Thymus (tissue), 11 donors: ENCODE data around the gene PLN. TPM values are rescaled to one million over a fixed set of nuclear protein-coding genes. Genes with fewer than 3 reads are reported as not detected.

ENCODE experiments used
- DNase-seq, 9 donors: peaks; one replicate each; pipeline ENCODE4 v3.0.0-alpha.2; 2013; ENCODE audit warnings: low spot score in 9 of 9, low read depth in 6 of 9, missing footprints in 1 of 9
- H3K27ac ChIP-seq, 2 donors: one replicate each; pipeline ENCODE4 v1.5.1; 2013; ENCODE audit warnings: control low read depth in 1 of 2, low read depth in 1 of 2, low read length in 1 of 2, mild to moderate bottlenecking in 1 of 2, moderate library complexity in 1 of 2
- H3K27me3 ChIP-seq, 2 donors: one replicate each; pipeline ENCODE4 v1.5.1; 2013; ENCODE audit warnings: low read length in 1 of 2; ENCODE audit not compliant: control insufficient read depth in 2 of 2, insufficient read depth in 1 of 2
- H3K36me3 ChIP-seq, 2 donors: one replicate each; pipeline ENCODE4 v1.5.1; 2013; ENCODE audit warnings: low read length in 1 of 2, mild to moderate bottlenecking in 1 of 2, moderate library complexity in 1 of 2; ENCODE audit not compliant: control insufficient read depth in 2 of 2, insufficient read depth in 2 of 2
- H3K4me1 ChIP-seq, 2 donors: one replicate each; pipeline ENCODE4 v1.5.1; 2013; ENCODE audit warnings: low read length in 2 of 2; ENCODE audit not compliant: control insufficient read depth in 2 of 2, insufficient read depth in 2 of 2
- H3K4me3 ChIP-seq, 2 donors: one replicate each; pipeline ENCODE4 v1.5.1; 2013; ENCODE audit warnings: low read length in 2 of 2, control low read depth in 1 of 2, mild to moderate bottlenecking in 1 of 2
- H3K9me3 ChIP-seq, 2 donors: one replicate each; pipeline ENCODE4 v1.5.1; 2013; ENCODE audit warnings: low read length in 1 of 2, mild to moderate bottlenecking in 1 of 2; ENCODE audit not compliant: control insufficient read depth in 2 of 2, insufficient read depth in 1 of 2
- WGBS: extraction: QIAGEN DNeasy Blood & Tissue Kit; methylation state at CpG from one replicate; pipeline ENCODE4 v1.1.7; 2013; 5-methylcytosine and 5-hydroxymethylcytosine counted together
- polyA plus RNA-seq: library from polyadenylated mRNA; stranded (reverse); fragments of 200-250 nt; gene quantifications from one replicate; pipeline ENCODE4 v1.2.3, GENCODE V29; 2013
- total RNA-seq: library from RNA; stranded (reverse); fragments of 120-200 nt; gene quantifications from one replicate; pipeline ENCODE4 v1.2.4, GENCODE V29; 2013
- donor health status: healthy.

The PLN gene
- total and polyA plus RNA-seq, 2 donors: 1.3 to 34.1 TPM

GRCh38 chr6:118565311-118565960 lies 17.3 kb downstream of the PLN start:
- peak overlapping the region; percentile 46 to 52 for H3K27ac ChIP-seq
- WGBS: 84% methylated on average over 5 of the region's 5 CpGs
- H3K4me1 ChIP-seq: no peaks in the 10 kb centered on the region
- no peak overlapping the region for H3K4me3 ChIP-seq
- no peaks in the 10 kb centered on the region for H3K27me3 ChIP-seq
- H3K36me3 ChIP-seq: peaks cover 0 to 21% of the 10 kb centered on the region in 2 donors
- H3K9me3 ChIP-seq: no peaks in the 10 kb centered on the region
- peak; percentile 32 to 85 (median 56) for DNase-seq

DNA sequence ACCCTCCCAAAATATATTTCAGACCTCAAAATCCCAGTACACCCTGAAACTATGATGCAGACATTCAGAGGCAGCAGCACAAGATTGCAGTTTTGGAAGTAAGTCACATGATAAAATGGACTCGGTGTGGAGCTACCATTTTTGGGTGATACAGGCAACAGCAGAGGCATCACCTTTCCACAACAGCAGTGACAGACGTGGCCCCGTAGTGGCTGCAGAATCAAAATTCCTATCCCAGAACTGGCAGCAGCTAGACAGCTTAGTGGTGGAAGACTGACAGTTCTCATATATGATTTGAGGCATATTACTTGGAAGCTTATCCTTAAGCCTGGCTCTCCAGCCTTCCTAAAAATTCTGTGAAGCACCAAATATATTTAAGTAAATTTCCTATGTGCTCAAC lies 19.9 kb downstream of the PLN start:
- H3K27ac ChIP-seq: no peak overlapping the region
- H3K4me1 ChIP-seq: no peaks in the 10 kb centered on the region
- no peaks in the 10 kb centered on the region for H3K27me3 ChIP-seq
- DNase-seq: no peak
- 95% methylated on average over 3 of the region's 3 CpGs for WGBS
- peaks cover 0 to 21% of the 10 kb centered on the region in 2 donors for H3K36me3 ChIP-seq
- H3K9me3 ChIP-seq: no peaks in the 10 kb centered on the region
- H3K4me3 ChIP-seq: no peak overlapping the region

DNA sequence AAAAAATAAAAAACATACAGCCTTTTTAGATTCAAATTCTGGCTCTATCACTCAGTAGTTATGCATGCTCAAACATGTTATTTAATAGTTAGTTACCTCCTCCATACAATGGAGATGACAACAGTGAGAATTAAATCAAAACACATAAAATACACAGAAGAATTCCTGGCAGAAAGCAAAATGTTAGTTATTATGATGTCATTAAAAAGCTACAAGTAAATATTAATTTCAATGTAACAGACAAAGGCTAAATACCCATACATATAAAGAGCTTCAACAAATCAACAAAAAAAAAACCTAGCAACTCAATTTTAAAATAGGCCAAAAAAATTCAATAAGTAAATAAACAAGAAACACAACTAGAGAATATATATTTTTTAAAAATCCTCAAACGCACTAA lies 21.4 kb downstream of the PLN start:
- Histone ChIP-seq H3K27ac (no peak overlapping the region), H3K27me3 (no peaks in the 10 kb centered on the region), H3K9me3 (peaks cover 4 to 5% of the 10 kb centered on the region in 2 donors), H3K36me3 (peaks cover 7 to 23% of the 10 kb centered on the region in 2 donors), H3K4me3 (no peak overlapping the region), H3K4me1 (no peaks in the 10 kb centered on the region)
- WGBS: 99% methylated on average over 1 of the region's 1 CpG
- no peak for DNase-seq

GRCh38 chr6:118571121-118571520 lies 23.0 kb downstream of the PLN start:
- WGBS: 99% methylated on average over 2 of the region's 2 CpGs
- Histone ChIP-seq H3K4me1 (no peaks in the 10 kb centered on the region), H3K4me3 (no peak overlapping the region), H3K36me3 (peaks cover 18 to 22% of the 10 kb centered on the region in 2 donors), H3K27ac (no peak overlapping the region), H3K27me3 (no peaks in the 10 kb centered on the region), H3K9me3 (peaks cover 8 to 9% of the 10 kb centered on the region in 2 donors)
- no peak for DNase-seq

DNA sequence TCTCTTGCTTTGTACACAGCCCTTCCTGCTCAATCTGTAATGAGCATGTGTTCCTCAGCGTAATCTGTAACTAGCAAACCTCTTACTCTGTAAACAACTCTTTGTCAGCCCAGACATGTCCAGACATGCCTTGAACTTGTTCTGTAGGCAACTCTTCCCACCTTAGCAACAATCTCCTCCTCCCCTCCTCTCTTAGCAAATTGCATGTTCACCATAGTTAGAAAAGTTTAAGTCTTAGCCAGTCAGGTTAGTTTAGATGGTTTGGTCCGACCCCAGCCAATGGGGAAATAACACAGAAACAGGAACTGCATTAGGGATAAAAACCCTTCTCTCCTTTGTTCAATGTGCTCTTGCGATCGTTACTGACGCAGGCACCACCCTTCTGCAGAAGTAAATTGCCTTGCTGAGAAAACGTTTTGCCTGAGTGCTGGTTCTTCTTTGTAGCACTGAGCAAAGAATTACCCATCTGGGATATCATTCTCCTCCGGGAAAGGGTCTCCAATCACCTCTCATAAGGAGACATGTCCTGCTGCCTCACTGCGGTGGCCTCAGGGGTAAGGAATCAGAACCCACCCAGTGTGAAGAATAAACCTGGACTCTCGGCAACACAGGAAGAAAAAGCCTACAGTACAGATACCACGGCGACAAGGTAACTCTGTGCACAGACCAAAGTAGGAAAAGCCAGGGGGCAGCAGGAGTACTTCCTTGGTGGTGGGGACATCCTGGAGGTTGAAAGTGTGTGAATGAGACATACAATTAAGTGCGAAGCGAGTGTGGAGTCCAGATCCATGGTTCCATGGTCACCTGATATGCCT lies 26.2 kb downstream of the PLN start:
- H3K9me3 ChIP-seq: peaks cover 10 to 26% of the 10 kb centered on the region in 2 donors
- DNase-seq: no peak
- peaks cover 34 to 36% of the 10 kb centered on the region in 2 donors for H3K36me3 ChIP-seq
- H3K27me3 ChIP-seq: no peaks in the 10 kb centered on the region
- no peak overlapping the region for H3K4me3 ChIP-seq
- 95% methylated on average over 13 of the region's 13 CpGs for WGBS
- no peak overlapping the region for H3K27ac ChIP-seq
- no peaks in the 10 kb centered on the region for H3K4me1 ChIP-seq

DNA sequence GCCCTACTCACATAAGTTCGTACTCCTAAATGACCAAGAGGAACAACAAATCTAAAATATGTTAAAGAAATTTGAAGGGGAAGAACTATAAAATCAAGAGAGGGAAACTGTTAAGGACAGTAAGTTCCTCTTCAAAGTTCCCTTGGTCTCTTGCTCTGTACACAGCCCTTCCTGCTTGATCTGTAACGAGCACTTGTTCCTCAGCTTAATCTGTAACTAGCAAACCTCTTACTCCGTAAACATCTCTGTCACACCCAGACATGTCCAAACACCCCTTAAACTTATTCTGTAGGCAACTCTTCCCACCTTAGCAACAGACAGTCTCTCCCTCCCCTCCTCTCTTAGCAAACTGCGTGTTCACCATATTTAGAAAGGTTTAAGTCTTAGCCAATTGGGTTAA lies 29.9 kb downstream of the PLN start:
- no peak overlapping the region for H3K27ac ChIP-seq
- no peak for DNase-seq
- 84% methylated on average over 4 of the region's 4 CpGs for WGBS
- peaks cover 10 to 40% of the 10 kb centered on the region in 2 donors for H3K9me3 ChIP-seq
- H3K36me3 ChIP-seq: peaks cover 42 to 50% of the 10 kb centered on the region in 2 donors
- no peak overlapping the region for H3K4me3 ChIP-seq
- H3K4me1 ChIP-seq: no peaks in the 10 kb centered on the region
- no peaks in the 10 kb centered on the region for H3K27me3 ChIP-seq

DNA sequence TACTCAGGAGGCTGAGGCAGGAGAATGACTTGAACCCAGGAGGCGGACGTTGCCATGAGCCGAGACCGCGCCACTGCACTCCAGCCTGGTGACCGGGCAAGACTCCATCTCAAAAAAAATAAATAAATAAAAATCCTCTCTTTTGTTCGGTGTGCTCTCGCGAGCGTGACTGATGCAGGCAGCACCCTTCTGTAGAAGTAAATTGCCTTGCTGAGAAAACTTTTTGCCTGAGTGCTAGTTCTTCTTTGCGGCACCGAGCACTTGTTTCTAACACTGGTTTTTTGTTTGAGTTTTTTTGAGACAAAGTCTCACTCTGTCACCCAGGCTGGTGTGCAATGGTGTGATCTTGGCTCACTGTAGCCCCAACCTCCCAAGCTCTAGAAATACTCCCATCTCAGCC lies 30.5 kb downstream of the PLN start:
- H3K4me1 ChIP-seq: no peaks in the 10 kb centered on the region
- DNase-seq: no peak
- H3K27me3 ChIP-seq: no peaks in the 10 kb centered on the region
- H3K27ac ChIP-seq: no peak overlapping the region
- WGBS: 98% methylated on average over 12 of the region's 12 CpGs
- H3K4me3 ChIP-seq: no peak overlapping the region
- H3K9me3 ChIP-seq: peaks cover 10 to 43% of the 10 kb centered on the region in 2 donors
- peaks cover 42 to 50% of the 10 kb centered on the region in 2 donors for H3K36me3 ChIP-seq

DNA sequence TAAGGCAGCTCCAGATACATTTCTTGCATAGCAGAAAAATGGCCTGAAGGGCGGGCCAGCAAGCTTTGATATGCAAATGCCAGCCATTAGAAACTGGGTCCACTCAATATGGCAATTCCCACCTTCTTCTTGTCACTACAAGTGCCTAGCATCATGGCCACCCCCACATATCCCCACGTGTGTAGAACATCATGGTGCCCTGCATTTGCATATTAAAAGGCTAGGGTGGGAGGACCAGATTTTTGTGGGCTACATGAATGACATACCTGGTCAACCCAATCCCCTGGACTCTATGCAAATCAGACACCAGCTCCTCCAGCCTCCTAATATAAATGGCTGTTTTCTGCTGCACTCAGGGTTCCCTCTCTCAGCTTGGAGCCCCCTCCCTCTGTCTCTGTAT lies 31.7 kb downstream of the PLN start:
- Histone ChIP-seq H3K4me3 (no peak overlapping the region), H3K36me3 (peaks cover 32 to 40% of the 10 kb centered on the region in 2 donors), H3K9me3 (peaks cover 3 to 37% of the 10 kb centered on the region in 2 donors), H3K27ac (no peak overlapping the region), H3K27me3 (no peaks in the 10 kb centered on the region), H3K4me1 (no peaks in the 10 kb centered on the region)
- 98% methylated on average over 2 of the region's 2 CpGs for WGBS
- no peak for DNase-seq
